ENCODE results near the gene SOX14.
A peak's percentile ranks its signal among the peaks of the same experiment; 100 is the strongest.

Gene SOX14

DNA sequence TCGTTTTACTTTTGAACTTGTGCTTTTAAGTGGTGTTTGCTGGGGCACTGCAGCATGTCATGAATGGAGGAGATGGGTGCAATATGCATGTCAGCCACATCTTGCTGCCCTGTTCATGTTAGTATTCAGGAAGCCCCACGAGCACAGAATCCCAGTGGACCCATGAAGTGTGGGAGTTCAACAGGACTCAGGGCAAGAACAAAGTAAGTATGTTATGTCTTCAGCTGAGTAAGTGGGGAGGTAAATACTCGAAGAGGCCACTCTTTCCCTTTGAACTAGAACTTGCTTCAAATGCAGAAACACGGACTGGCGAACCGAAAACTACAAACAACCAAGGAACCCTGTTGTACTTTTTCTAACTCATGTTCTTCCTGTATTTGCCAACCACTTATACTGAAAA, 23.4 kb downstream of the SOX14 start:
- TF ChIP-seq, protein P1, sequence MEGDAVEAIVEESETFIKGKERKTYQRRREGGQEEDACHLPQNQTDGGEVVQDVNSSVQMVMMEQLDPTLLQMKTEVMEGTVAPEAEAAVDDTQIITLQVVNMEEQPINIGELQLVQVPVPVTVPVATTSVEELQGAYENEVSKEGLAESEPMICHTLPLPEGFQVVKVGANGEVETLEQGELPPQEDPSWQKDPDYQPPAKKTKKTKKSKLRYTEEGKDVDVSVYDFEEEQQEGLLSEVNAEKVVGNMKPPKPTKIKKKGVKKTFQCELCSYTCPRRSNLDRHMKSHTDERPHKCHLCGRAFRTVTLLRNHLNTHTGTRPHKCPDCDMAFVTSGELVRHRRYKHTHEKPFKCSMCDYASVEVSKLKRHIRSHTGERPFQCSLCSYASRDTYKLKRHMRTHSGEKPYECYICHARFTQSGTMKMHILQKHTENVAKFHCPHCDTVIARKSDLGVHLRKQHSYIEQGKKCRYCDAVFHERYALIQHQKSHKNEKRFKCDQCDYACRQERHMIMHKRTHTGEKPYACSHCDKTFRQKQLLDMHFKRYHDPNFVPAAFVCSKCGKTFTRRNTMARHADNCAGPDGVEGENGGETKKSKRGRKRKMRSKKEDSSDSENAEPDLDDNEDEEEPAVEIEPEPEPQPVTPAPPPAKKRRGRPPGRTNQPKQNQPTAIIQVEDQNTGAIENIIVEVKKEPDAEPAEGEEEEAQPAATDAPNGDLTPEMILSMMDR (conservative IDR thresholded peaks at IDR 0.05) = no peak
- H3K27ac ChIP-seq = no peak overlapping the region

DNA sequence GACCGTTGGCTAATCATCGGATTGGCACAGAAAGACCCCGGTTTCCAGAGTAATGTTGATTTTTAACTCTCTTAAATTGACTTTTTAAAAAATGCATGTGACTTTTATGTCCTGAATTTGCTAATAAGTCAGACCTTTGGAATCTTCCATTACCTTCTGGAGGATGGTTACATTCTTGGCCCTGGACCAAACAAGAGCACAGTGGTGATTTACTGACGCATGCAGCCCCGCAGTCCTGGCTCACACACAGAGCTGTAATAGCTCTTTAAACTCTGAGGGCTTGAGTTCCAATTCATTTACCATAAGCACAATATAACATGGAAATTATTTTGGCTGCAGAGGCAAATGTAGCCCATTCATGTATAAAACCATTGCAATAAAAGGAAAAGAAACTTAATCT, 25.1 kb downstream of the SOX14 start:
- TF ChIP-seq, protein P1 (conservative IDR thresholded peaks at IDR 0.05) = no peak
- H3K27ac ChIP-seq = no peak overlapping the region

DNA sequence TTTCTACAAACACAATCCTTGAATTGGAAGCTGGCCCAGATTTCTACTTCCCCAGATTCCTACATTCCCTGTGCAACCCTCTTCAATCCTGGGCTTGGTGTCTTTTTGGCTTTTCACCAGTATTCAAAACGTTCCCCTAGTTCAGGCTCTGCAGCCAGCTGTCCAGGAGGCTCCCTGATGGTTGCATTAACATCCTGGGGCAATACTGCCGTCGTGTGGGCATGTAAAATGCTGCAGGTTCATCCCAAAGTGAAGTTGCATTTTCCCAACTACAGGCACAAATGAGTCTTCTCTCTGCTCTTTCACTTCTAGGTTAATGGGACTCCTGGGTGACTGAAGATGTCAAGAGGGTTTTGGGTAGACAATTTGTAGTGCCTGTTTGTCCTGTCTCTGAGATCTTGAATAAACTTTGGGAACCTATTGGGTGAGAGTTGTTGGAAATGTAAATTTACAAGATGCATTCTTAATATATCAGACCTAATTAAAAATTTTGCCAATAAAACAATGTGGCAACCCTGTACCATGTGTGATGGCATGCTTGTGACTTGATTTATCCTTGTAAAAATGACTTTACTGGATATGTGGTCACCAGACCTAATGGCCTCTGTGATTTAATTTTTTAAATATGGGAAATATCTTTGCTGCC, 28.6 kb downstream of the SOX14 start:
- TF ChIP-seq, protein P1 (conservative IDR thresholded peaks at IDR 0.05) = peak; percentile 78
- H3K27ac ChIP-seq = no peak overlapping the region

DNA sequence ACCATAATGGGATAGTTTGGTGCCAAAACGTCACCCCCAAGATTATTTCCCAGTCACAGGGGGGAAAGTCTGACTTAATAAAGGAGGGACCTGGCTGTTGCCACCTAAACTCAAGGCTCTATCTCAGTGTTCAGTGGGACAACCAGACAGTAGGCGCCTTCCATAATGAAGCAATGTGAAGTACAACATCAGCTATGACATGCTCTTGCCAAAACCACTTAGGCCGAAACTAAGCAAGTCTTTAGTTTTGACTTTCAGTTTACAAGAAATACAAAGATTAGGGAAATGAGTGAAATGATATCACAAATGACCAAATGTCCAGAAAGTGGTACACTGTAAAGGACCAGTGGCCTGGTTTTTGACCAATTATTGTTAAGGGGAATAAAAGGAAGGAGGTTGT, 32.9 kb downstream of the SOX14 start:
- H3K27ac ChIP-seq = no peak overlapping the region
- TF ChIP-seq, protein P1 (conservative IDR thresholded peaks at IDR 0.05) = no peak

DNA sequence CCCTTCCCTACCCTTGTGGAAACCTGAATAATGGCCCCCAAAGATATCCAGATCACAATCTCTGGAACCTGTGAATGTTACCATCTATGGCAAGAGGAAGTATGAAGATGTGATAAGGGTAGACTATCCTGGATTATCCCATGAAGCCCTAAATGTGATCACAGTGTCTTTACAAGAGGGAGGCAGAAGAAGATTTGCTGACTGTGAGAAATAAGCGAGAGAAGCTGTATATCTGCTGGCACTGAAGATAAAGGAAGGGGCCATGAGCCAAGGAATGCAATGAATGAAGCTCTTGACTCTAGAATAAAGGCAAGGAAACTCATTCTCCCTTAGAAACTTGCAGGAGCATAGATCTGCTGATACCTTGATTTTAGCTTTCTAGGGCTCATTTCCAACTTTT, 39.1 kb downstream of the SOX14 start:
- H3K27ac ChIP-seq = no peak overlapping the region
- TF ChIP-seq, protein P1 (conservative IDR thresholded peaks at IDR 0.05) = no peak

DNA sequence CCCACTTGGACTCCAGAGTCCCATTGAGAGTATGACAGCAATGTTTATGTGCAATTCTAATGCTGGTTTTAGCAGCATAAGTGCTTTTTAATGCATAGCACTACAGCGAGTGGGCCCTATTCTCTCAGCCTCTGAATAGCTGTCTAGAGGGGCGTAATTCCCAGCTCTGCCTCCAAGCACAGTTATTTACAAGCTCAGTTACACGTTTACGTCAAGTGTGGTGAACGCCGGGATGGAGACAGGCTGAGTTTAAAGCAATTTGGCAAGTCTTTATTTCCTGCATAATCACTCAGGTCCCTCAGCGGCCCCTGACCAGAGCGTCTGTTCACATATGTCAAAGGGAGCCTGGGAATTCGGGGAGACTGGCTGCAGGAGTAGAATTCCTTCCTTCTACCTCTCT, 43.9 kb downstream of the SOX14 start:
- H3K27ac ChIP-seq = no peak overlapping the region
- TF ChIP-seq, protein P1 (conservative IDR thresholded peaks at IDR 0.05) = no peak

DNA sequence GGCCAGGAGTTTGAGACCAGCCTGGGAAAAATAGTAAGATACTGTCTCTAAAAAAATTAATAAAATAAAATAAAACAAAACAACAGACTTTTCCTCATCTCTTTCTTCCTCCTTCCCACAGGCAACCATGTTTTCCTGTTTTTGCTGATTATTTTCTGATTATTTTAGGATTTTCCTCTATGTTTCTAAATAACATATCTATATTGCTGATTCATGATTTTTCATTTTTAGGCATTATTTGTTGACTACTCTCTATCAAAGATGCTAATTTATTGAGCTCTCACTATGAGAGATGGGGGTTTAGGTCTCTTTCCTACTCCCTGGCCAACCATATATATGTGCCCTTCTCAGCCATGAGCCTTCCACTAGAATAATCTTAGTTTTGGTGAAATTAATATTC, 45.4 kb downstream of the SOX14 start:
- no peak overlapping the region for H3K27ac ChIP-seq
- TF ChIP-seq, protein P1 (conservative IDR thresholded peaks at IDR 0.05) = no peak
